ENCODE results near the gene ABI2.

GRCh38 chr2:203326356-203326755, 1.8 kb upstream of the ABI2 start:
- TF ChIP-seq POLR2A (IDR thresholded peaks at IDR 0.05) (no peak), POLR2AphosphoS5 (IDR thresholded peaks at IDR 0.05) (no peak), CTCF (IDR thresholded peaks at IDR 0.05) (no peak)
